HG02852 (cell line): ENCODE results near the gene UNC5CL.
A peak's percentile ranks its signal among the peaks of the same experiment; 100 is the strongest.

ENCODE experiments used
- ATAC-seq: cut with Tn5 transposase; IDR thresholded peaks from one replicate; pipeline ENCODE4 v1.9.1; 2021; ENCODE audit warnings: mild to moderate bottlenecking, moderate library complexity; ENCODE audit not compliant: unreplicated experiment

UNC5CL gene

GRCh38 chr6:41039060-41039998, at the start of gene UNC5CL:
UNC5CL (minus strand) TSS chr6:41039221; CDS start chr6:41035074, 4,147 bp downstream.
- no peak for ATAC-seq

GRCh38 chr6:41088451-41088850, 49.4 kb upstream of the UNC5CL start:
- no peak for ATAC-seq

GRCh38 chr6:41085182-41085581, 46.2 kb upstream of the UNC5CL start:
- ATAC-seq, result no peak

GRCh38 chr6:41083072-41083471, 44.1 kb upstream of the UNC5CL start:
- ATAC-seq, result no peak

- ATAC-seq, result no peak
These were observed 41.6 kb upstream of the UNC5CL start for GRCh38 chr6:41080621-41081020.

- ATAC-seq, result no peak
These were observed 40.1 kb upstream of the UNC5CL start for GRCh38 chr6:41079080-41079479.

- ATAC-seq, result no peak
These were observed 39.1 kb upstream of the UNC5CL start for GRCh38 chr6:41078101-41078500.

GRCh38 chr6:41077536-41077935, 38.5 kb upstream of the UNC5CL start:
- no peak for ATAC-seq

GRCh38 chr6:41075651-41076626, 36.9 kb upstream of the UNC5CL start:
- no peak for ATAC-seq

- no peak for ATAC-seq
These were observed 35.8 kb upstream of the UNC5CL start for GRCh38 chr6:41074692-41075436.

- ATAC-seq, result no peak
These were observed 35.1 kb upstream of the UNC5CL start for GRCh38 chr6:41073968-41074691.

- peak; percentile 34 for ATAC-seq
These were observed 34.4 kb upstream of the UNC5CL start for GRCh38 chr6:41073203-41073967.

GRCh38 chr6:41072836-41073202, 33.8 kb upstream of the UNC5CL start, which contains the start of gene NFYA:
NFYA (plus strand) TSS chr6:41072974; CDS start chr6:41079090, 6,116 bp downstream.
- peak; percentile 58 for ATAC-seq

GRCh38 chr6:41071923-41072835, 33.2 kb upstream of the UNC5CL start, which contains the start of gene OARD1:
OARD1 (minus strand) TSS chr6:41072356; CDS start chr6:41071634, 722 bp downstream.
- ATAC-seq, result peak; percentile 67

GRCh38 chr6:41071501-41071922, 32.5 kb upstream of the UNC5CL start:
- no peak for ATAC-seq

GRCh38 chr6:41066867-41067304, 27.9 kb upstream of the UNC5CL start:
- no peak for ATAC-seq

- ATAC-seq, result no peak
These were observed 26.6 kb upstream of the UNC5CL start for GRCh38 chr6:41065550-41066026.

GRCh38 chr6:41064841-41065240, 25.8 kb upstream of the UNC5CL start:
- no peak for ATAC-seq
